Activated CD8-positive, alpha-beta T cell treated with anti-CD3 and anti-CD28 coated beads for 36 hours (primary cell): ENCODE measurements around the gene TMEM213. TPM values are rescaled to one million over a fixed set of nuclear protein-coding genes. Genes with fewer than 3 reads are reported as not detected.

ENCODE experiments used
- ATAC-seq: fragments of 200-7000 bp; cut with Tn5 transposase; one replicate; pipeline ENCODE4 v1.10.0; 2021; ENCODE audit warnings: mild to moderate bottlenecking, moderate library complexity
- CTCF ChIA-PET: fragments of 350-600 bp; sonication (Branson Sonifier 250); formaldehyde crosslinking; loops from one replicate; lab custom pipeline; 2021; ENCODE audit warnings: antibody characterized with exemption; lab: Charles Lee
- POLR2A ChIA-PET: fragments of 350-600 bp; sonication (Branson Sonifier 250); formaldehyde crosslinking; loops from one replicate; lab custom pipeline; 2021; ENCODE audit warnings: antibody characterized with exemption; lab: Charles Lee
- DNase-seq: peaks from one replicate; pipeline ENCODE4 v3.0.0-alpha.2; 2020
- H3K27ac Mint-ChIP-seq: one replicate; pipeline ENCODE4 v1.8.0; 2021; ENCODE audit warnings: mild to moderate bottlenecking, mixed read lengths
- H3K27me3 Mint-ChIP-seq: one replicate; pipeline ENCODE4 v1.8.0; 2021; ENCODE audit warnings: mixed read lengths
- H3K36me3 Mint-ChIP-seq: one replicate; pipeline ENCODE4 v1.8.0; 2021; ENCODE audit warnings: low read depth, mixed read lengths
- H3K4me1 Mint-ChIP-seq: one replicate; pipeline ENCODE4 v1.8.0; 2021; ENCODE audit warnings: low read depth, mixed read lengths
- H3K4me3 Mint-ChIP-seq: one replicate; pipeline ENCODE4 v1.8.0; 2021; ENCODE audit warnings: mild to moderate bottlenecking, moderate library complexity, mixed read lengths
- H3K9me3 Mint-ChIP-seq: one replicate; pipeline ENCODE4 v1.8.0; 2021; ENCODE audit warnings: mixed read lengths
- intact Hi-C: fragments of 100-400 bp; cut with micrococcal nuclease; formaldehyde crosslinking; loops from one replicate; pipeline ENCODE4 v1.10.0; 2022
- total RNA-seq, 2 experiments: library from RNA; stranded (reverse); gene quantifications; one replicate each; pipeline ENCODE4 v1.2.3, GENCODE V29; 2021
- TF ChIP-seq, protein P1 (sequence below): fragments of 200-600 bp; IDR thresholded peaks from one replicate; pipeline ENCODE4 v1.8.0; 2022; ENCODE audit warnings: antibody characterized with exemption, mild to moderate bottlenecking

TMEM213 gene
- total RNA-seq, 2 experiments from 2014 or later: not detected

DNA sequence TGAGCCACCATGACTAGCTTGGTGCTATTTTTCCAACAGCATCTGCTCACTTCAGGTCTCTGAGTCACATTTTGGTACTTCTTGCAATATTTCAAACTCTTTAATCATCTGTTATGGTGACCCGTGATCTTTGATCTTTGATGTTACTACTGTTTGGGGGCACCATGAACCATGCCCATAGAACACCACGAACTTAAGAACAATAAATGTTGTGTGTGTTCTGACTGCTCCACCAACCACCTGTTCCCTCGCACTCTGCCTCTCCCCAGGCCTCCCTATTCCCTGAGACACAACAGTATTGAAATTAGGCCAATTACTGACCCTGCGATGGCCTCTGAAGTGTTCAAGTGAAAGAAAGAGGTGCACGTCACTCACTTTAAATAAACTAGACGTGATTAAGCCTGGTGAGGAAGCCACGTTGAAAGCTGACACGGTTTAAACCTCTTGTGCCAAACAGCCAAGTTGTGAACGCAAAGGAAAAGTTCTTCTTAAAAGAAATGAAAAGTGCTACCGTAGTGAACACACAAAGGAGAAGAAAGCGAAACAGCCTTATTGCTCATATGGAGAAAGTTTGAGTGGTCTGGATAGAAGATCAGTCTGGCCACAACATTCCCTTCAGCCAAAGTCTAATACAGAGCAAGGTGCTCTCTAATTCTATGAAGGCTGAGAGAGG is 27.4 kb downstream of the TMEM213 start:
- CTCF ChIA-PET: no interaction called here
- ATAC-seq (no peak), DNase-seq (no peak)
- intact Hi-C loops: no loop called here
- H3K27me3 Mint-ChIP-seq: peaks cover 6% of the 10 kb centered on the region
- no peak overlapping the region for H3K27ac Mint-ChIP-seq
- POLR2A ChIA-PET: no interaction called here
- peaks cover 7% of the 10 kb centered on the region for H3K4me1 Mint-ChIP-seq
- H3K36me3 Mint-ChIP-seq: no peaks in the 10 kb centered on the region
- TF ChIP-seq, protein P1, sequence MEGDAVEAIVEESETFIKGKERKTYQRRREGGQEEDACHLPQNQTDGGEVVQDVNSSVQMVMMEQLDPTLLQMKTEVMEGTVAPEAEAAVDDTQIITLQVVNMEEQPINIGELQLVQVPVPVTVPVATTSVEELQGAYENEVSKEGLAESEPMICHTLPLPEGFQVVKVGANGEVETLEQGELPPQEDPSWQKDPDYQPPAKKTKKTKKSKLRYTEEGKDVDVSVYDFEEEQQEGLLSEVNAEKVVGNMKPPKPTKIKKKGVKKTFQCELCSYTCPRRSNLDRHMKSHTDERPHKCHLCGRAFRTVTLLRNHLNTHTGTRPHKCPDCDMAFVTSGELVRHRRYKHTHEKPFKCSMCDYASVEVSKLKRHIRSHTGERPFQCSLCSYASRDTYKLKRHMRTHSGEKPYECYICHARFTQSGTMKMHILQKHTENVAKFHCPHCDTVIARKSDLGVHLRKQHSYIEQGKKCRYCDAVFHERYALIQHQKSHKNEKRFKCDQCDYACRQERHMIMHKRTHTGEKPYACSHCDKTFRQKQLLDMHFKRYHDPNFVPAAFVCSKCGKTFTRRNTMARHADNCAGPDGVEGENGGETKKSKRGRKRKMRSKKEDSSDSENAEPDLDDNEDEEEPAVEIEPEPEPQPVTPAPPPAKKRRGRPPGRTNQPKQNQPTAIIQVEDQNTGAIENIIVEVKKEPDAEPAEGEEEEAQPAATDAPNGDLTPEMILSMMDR: no peak
- H3K4me3 Mint-ChIP-seq: no peak overlapping the region
- H3K9me3 Mint-ChIP-seq: no peaks in the 10 kb centered on the region

DNA sequence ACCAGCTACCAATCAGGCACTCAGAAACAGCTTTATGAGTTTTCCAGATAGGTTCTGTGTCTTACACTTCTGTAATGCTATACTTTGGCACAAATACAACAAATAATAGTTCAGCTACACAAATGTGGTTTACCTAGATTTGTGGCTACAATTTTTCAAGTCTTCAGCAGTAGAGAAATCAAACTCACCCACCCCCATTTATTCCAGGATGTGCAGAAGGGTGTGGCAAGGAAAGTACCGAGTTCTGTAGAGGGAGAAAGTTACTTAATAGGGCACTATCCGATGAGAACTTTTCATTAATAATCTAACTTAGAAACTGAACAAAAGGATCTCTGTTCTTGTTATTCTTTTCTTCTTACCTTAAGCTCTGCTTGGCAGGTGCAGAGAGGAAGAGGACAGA is 30.5 kb downstream of the TMEM213 start:
- POLR2A ChIA-PET: no interaction called here
- no peak overlapping the region for H3K27ac Mint-ChIP-seq
- no peaks in the 10 kb centered on the region for H3K9me3 Mint-ChIP-seq
- intact Hi-C loops: no loop called here
- ATAC-seq: no peak
- H3K36me3 Mint-ChIP-seq: no peaks in the 10 kb centered on the region
- TF ChIP-seq, protein P1: no peak
- no peak overlapping the region for H3K4me3 Mint-ChIP-seq
- DNase-seq: no peak
- peaks cover 6% of the 10 kb centered on the region for H3K27me3 Mint-ChIP-seq
- H3K4me1 Mint-ChIP-seq: peaks cover 7% of the 10 kb centered on the region
- CTCF ChIA-PET: no interaction called here

DNA sequence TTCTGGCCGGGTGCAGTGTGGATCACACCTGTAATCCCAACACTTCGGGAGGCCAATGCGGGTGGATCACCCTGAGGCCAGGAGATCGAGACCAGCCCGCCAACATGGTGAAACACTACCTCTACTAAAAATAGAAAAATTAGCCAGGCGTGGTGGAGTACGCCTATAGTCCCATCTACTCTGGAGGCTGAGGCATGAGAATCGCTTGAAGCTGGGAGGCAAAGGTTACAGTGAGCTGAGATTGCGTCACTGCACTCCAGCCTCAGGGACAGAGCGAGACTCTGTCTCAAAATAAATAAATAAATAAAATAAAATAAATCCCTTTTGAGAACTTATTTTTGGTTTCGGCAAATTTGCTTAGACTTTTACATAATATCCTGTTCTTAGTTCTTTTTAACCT is 31.5 kb downstream of the TMEM213 start:
- Mint-ChIP-seq H3K27me3 (peaks cover 6% of the 10 kb centered on the region), H3K4me3 (no peak overlapping the region), H3K4me1 (peaks cover 7% of the 10 kb centered on the region), H3K27ac (no peak overlapping the region), H3K36me3 (no peaks in the 10 kb centered on the region), H3K9me3 (no peaks in the 10 kb centered on the region)
- TF ChIP-seq, protein P1: no peak
- ChIA-PET POLR2A (no interaction called here), CTCF (no interaction called here)
- intact Hi-C loops: no loop called here
- DNase-seq (no peak), ATAC-seq (no peak)

DNA sequence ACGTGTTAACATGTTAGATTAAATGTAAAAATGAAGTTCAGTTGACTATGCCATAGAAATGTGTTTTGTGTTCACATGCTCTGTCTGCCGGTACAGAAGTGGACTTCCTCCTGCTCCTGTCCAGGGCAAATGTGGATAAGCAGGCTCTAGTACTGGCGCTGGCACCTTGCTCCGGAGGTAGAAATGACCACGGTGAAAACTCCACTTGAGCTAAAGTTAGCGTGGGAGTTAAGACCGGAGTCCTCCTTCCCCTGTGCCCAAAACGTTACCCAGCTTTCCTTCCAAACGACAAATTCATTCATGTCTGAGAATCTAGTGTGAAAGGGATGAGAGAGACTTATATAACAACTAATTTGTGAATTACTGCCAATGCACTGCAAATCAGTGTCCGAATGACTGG is 35.2 kb downstream of the TMEM213 start:
- Mint-ChIP-seq H3K36me3 (no peaks in the 10 kb centered on the region), H3K9me3 (no peaks in the 10 kb centered on the region), H3K27ac (no peak overlapping the region), H3K27me3 (no peaks in the 10 kb centered on the region), H3K4me3 (no peak overlapping the region), H3K4me1 (peaks cover 2% of the 10 kb centered on the region)
- ChIA-PET CTCF (interaction anchor here (1.0 kb wide), 1 partner anchor 13 kb away, joined by 3 read pairs; no protein-coding TSS in a partner anchor), POLR2A (no interaction called here)
- DNase-seq (no peak), ATAC-seq (no peak)
- TF ChIP-seq, protein P1: no peak
- intact Hi-C loops: no loop called here

DNA sequence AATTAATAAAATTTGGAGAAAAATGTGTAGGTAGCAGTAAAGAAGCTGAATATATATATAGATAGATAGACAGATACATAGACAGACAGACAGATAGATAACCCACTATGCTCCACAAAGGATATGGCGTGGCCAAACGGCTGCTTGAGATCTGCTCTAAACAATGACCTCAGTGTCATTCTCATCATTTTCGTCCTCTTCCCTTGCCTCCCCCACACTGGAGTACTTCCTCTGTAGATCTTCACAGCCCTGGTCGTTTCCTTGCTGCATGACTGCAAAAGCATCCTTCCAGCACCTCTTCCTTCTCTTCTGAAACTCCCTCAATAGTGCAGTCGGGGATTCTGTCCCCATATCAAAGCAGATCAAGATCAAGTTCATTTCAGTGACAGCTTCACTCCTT is 35.8 kb downstream of the TMEM213 start:
- Mint-ChIP-seq H3K36me3 (no peaks in the 10 kb centered on the region), H3K4me1 (peaks cover 2% of the 10 kb centered on the region), H3K9me3 (no peaks in the 10 kb centered on the region), H3K27me3 (no peaks in the 10 kb centered on the region), H3K4me3 (no peak overlapping the region), H3K27ac (no peak overlapping the region)
- DNase-seq (no peak), ATAC-seq (no peak)
- POLR2A ChIA-PET: no interaction called here
- intact Hi-C loops: no loop called here
- CTCF ChIA-PET: interaction anchor here (1.0 kb wide), 1 partner anchor 12 kb away, joined by 3 read pairs; no protein-coding TSS in a partner anchor
- TF ChIP-seq, protein P1: no peak
